Ectodermal cell (in vitro differentiated cells): Measurements from ENCODE around the gene PFKFB3.
"Not testable (repeated sequence)": the region's sequence is repeated elsewhere in the genome, so short reads cannot be mapped to it uniquely, and the experiment has no call there.

Experiments
- H3K27ac ChIP-seq: 2 replicates; pipeline ENCODE4 v1.7.0; 2013; ENCODE audit warnings: mild to moderate bottlenecking, low read depth, low read length; ENCODE audit not compliant: insufficient read depth, poor library complexity, severe bottlenecking
- H3K27me3 ChIP-seq: 2 replicates; pipeline ENCODE4 v1.7.0; 2013; ENCODE audit warnings: mild to moderate bottlenecking, low read length; ENCODE audit not compliant: insufficient read depth, control insufficient read depth, poor library complexity, severe bottlenecking
- H3K36me3 ChIP-seq: one replicate; pipeline ENCODE4 v1.7.0; 2013; ENCODE audit warnings: low read length; ENCODE audit not compliant: control insufficient read depth, insufficient read depth
- H3K4me1 ChIP-seq: one replicate; pipeline ENCODE4 v1.7.0; 2013; ENCODE audit warnings: low read length; ENCODE audit not compliant: control insufficient read depth, insufficient read depth
- H3K4me3 ChIP-seq: 2 replicates; pipeline ENCODE4 v1.7.0; 2013; ENCODE audit warnings: low read depth, low read length, control low read depth; ENCODE audit not compliant: insufficient read depth
- H3K9me3 ChIP-seq: 2 replicates; pipeline ENCODE4 v1.7.0; 2013; ENCODE audit warnings: mild to moderate bottlenecking, low read length, moderate library complexity; ENCODE audit not compliant: control insufficient read depth
- WGBS, 2 experiments: methylation state at CpG; one replicate each; pipeline ENCODE4 v1.1.7; 2013; ENCODE audit warnings: missing lambda C conversion rate in 2 of 2; 5-methylcytosine and 5-hydroxymethylcytosine counted together

Gene PFKFB3

GRCh38 chr10:6278519-6279120, 75.9 kb downstream of the PFKFB3 start:
- no peaks in the 10 kb centered on the region for H3K36me3 ChIP-seq
- H3K27me3 ChIP-seq = no peaks in the 10 kb centered on the region
- no peak overlapping the region for H3K27ac ChIP-seq
- H3K4me1 ChIP-seq = peaks cover 17% of the 10 kb centered on the region
- WGBS, 2 experiments = 89 to 91% methylated on average over 9 of the region's 9 CpGs
- no peaks in the 10 kb centered on the region for H3K9me3 ChIP-seq
- no peak overlapping the region for H3K4me3 ChIP-seq

- Histone ChIP-seq H3K36me3 (no peaks in the 10 kb centered on the region), H3K27ac (no peak overlapping the region), H3K4me3 (no peak overlapping the region), H3K27me3 (no peaks in the 10 kb centered on the region), H3K9me3 (no peaks in the 10 kb centered on the region), H3K4me1 (peaks cover 17% of the 10 kb centered on the region)
- 61 to 67% methylated on average over 15 of the region's 15 CpGs for WGBS, 2 experiments
Observed at GRCh38 chr10:6279540-6280267, 77.0 kb downstream of the PFKFB3 start.

GRCh38 chr10:6280291-6280690, 77.6 kb downstream of the PFKFB3 start:
- Histone ChIP-seq H3K9me3 (no peaks in the 10 kb centered on the region), H3K27ac (no peak overlapping the region), H3K36me3 (no peaks in the 10 kb centered on the region), H3K4me3 (no peak overlapping the region), H3K27me3 (no peaks in the 10 kb centered on the region), H3K4me1 (peaks cover 17% of the 10 kb centered on the region)
- WGBS, 2 experiments = 85 to 86% methylated on average over 8 of the region's 8 CpGs

GRCh38 chr10:6282454-6282958, 79.8 kb downstream of the PFKFB3 start:
- H3K4me3 ChIP-seq = no peak overlapping the region
- WGBS, 2 experiments = 89 to 97% methylated on average over 5 of the region's 5 CpGs

GRCh38 chr10:6283655-6284054, 80.9 kb downstream of the PFKFB3 start:
- H3K27me3 ChIP-seq = no peaks in the 10 kb centered on the region
- H3K4me1 ChIP-seq = peaks cover 17% of the 10 kb centered on the region
- WGBS, 2 experiments = 95 to 96% methylated on average over 8 of the region's 8 CpGs
- no peaks in the 10 kb centered on the region for H3K36me3 ChIP-seq
- H3K9me3 ChIP-seq = no peaks in the 10 kb centered on the region
- no peak overlapping the region for H3K27ac ChIP-seq
- no peak overlapping the region for H3K4me3 ChIP-seq

More at GRCh38 chr10:6282454-6282958, 79.8 kb downstream of the PFKFB3 start:
- Histone ChIP-seq H3K36me3 (no peaks in the 10 kb centered on the region), H3K27ac (no peak overlapping the region), H3K9me3 (no peaks in the 10 kb centered on the region), H3K4me1 (peaks cover 17% of the 10 kb centered on the region), H3K27me3 (no peaks in the 10 kb centered on the region)

- H3K36me3 ChIP-seq, H3K27ac ChIP-seq, H3K4me3 ChIP-seq, H3K9me3 ChIP-seq, H3K27me3 ChIP-seq, H3K4me1 ChIP-seq: not testable (repeated sequence)
- 84 to 89% methylated on average over 3 of the region's 3 CpGs for WGBS, 2 experiments
Observed at GRCh38 chr10:6290621-6291020, 87.9 kb downstream of the PFKFB3 start.

- Histone ChIP-seq H3K27ac (no peak overlapping the region), H3K36me3 (no peaks in the 10 kb centered on the region), H3K27me3 (no peaks in the 10 kb centered on the region), H3K9me3 (no peaks in the 10 kb centered on the region), H3K4me1 (no peaks in the 10 kb centered on the region), H3K4me3 (no peak overlapping the region)
- 95 to 96% methylated on average over 7 of the region's 7 CpGs for WGBS, 2 experiments
Observed at GRCh38 chr10:6292741-6293151, 90.0 kb downstream of the PFKFB3 start.

- not testable (repeated sequence) for H3K9me3 ChIP-seq, H3K4me1 ChIP-seq, H3K27ac ChIP-seq, H3K27me3 ChIP-seq, H3K36me3 ChIP-seq, H3K4me3 ChIP-seq
- WGBS, 2 experiments = 95 to 96% methylated on average over 4 of the region's 4 CpGs
Observed at GRCh38 chr10:6296425-6296824, 93.7 kb downstream of the PFKFB3 start.

GRCh38 chr10:6296828-6297251, 94.1 kb downstream of the PFKFB3 start:
- Histone ChIP-seq H3K4me3 (no peak overlapping the region), H3K9me3 (no peaks in the 10 kb centered on the region), H3K4me1 (no peaks in the 10 kb centered on the region), H3K27ac (no peak overlapping the region), H3K36me3 (no peaks in the 10 kb centered on the region), H3K27me3 (no peaks in the 10 kb centered on the region)
- 92 to 93% methylated on average over 3 of the region's 3 CpGs for WGBS, 2 experiments

- Histone ChIP-seq H3K4me3 (no peak overlapping the region), H3K27me3 (no peaks in the 10 kb centered on the region), H3K9me3 (no peaks in the 10 kb centered on the region), H3K4me1 (no peaks in the 10 kb centered on the region), H3K27ac (no peak overlapping the region), H3K36me3 (no peaks in the 10 kb centered on the region)
- WGBS, 2 experiments = 88 to 91% methylated on average over 6 to 7 of the region's 7 CpGs
Observed at GRCh38 chr10:6297522-6297921, 94.8 kb downstream of the PFKFB3 start.
